Measurements from ENCODE around the gene GRB7.
"Not testable (repeated sequence)": the region's sequence is repeated elsewhere in the genome, so short reads cannot be mapped to it uniquely, and the experiment has no call there.

The GRB7 gene

GRCh38 chr17:39709998-39710964 is 27.5 kb upstream of the GRB7 start:
- 97% methylated on average over 17 to 20 of the region's 20 CpGs for WGBS, 2 experiments (ENCODE audit: insufficient coverage in 2 of 2)
- H3K27ac ChIP-seq (ENCODE audit: low read depth, low read length, severe bottlenecking) = no peak overlapping the region
- peaks cover 68% of the 10 kb centered on the region for H3K36me3 ChIP-seq (ENCODE audit: control insufficient read depth, insufficient read depth, low read length)
- no peak overlapping the region for H3K4me3 ChIP-seq (ENCODE audit: extremely low read depth, insufficient read depth, low read length, poor library complexity, severe bottlenecking)
- no peaks in the 10 kb centered on the region for H3K4me1 ChIP-seq (ENCODE audit: control insufficient read depth, insufficient read depth, low read length, poor library complexity, severe bottlenecking)
- no peaks in the 10 kb centered on the region for H3K9me3 ChIP-seq (ENCODE audit: control insufficient read depth, low read length)

- not testable (repeated sequence) for H3K27ac ChIP-seq (ENCODE audit: low read depth, low read length, severe bottlenecking); H3K4me3 ChIP-seq (ENCODE audit: extremely low read depth, insufficient read depth, low read length, poor library complexity, severe bottlenecking); H3K4me1 ChIP-seq (ENCODE audit: control insufficient read depth, insufficient read depth, low read length, poor library complexity, severe bottlenecking); H3K9me3 ChIP-seq (ENCODE audit: control insufficient read depth, low read length)
- H3K36me3 ChIP-seq (ENCODE audit: control insufficient read depth, insufficient read depth, low read length) = peaks cover 72% of the 10 kb centered on the region
- 90% methylated on average over 11 of the region's 11 CpGs for WGBS, 2 experiments (ENCODE audit: insufficient coverage in 2 of 2)
These were observed 26.7 kb upstream of the GRB7 start for GRCh38 chr17:39711071-39711470.

GRCh38 chr17:39711851-39712250 is 25.9 kb upstream of the GRB7 start:
- Histone ChIP-seq H3K27ac (ENCODE audit: low read depth, low read length, severe bottlenecking) (no peak overlapping the region), H3K36me3 (ENCODE audit: control insufficient read depth, insufficient read depth, low read length) (peaks cover 78% of the 10 kb centered on the region)
- 89 to 98% methylated on average over 8 to 9 of the region's 10 CpGs for WGBS, 2 experiments (ENCODE audit: insufficient coverage in 2 of 2)

GRCh38 chr17:39714234-39714633 is 23.5 kb upstream of the GRB7 start:
- Histone ChIP-seq H3K4me1 (ENCODE audit: control insufficient read depth, insufficient read depth, low read length, poor library complexity, severe bottlenecking) (no peaks in the 10 kb centered on the region), H3K4me3 (ENCODE audit: extremely low read depth, insufficient read depth, low read length, poor library complexity, severe bottlenecking) (no peak overlapping the region), H3K9me3 (ENCODE audit: control insufficient read depth, low read length) (no peaks in the 10 kb centered on the region), H3K27ac (ENCODE audit: low read depth, low read length, severe bottlenecking) (no peak overlapping the region), H3K36me3 (ENCODE audit: control insufficient read depth, insufficient read depth, low read length) (peaks cover 76% of the 10 kb centered on the region)
- WGBS, 2 experiments (ENCODE audit: insufficient coverage in 2 of 2) = 100% methylated on average over 3 of the region's 4 CpGs

More at GRCh38 chr17:39711851-39712250, 25.9 kb upstream of the GRB7 start:
- Histone ChIP-seq H3K9me3 (ENCODE audit: control insufficient read depth, low read length) (no peaks in the 10 kb centered on the region), H3K4me3 (ENCODE audit: extremely low read depth, insufficient read depth, low read length, poor library complexity, severe bottlenecking) (no peak overlapping the region), H3K4me1 (ENCODE audit: control insufficient read depth, insufficient read depth, low read length, poor library complexity, severe bottlenecking) (no peaks in the 10 kb centered on the region)

- H3K4me1 ChIP-seq (ENCODE audit: control insufficient read depth, insufficient read depth, low read length, poor library complexity, severe bottlenecking) = no peaks in the 10 kb centered on the region
- H3K9me3 ChIP-seq (ENCODE audit: control insufficient read depth, low read length) = no peaks in the 10 kb centered on the region
- no peak overlapping the region for H3K4me3 ChIP-seq (ENCODE audit: extremely low read depth, insufficient read depth, low read length, poor library complexity, severe bottlenecking)
- 94% methylated on average over 15 to 18 of the region's 18 CpGs for WGBS, 2 experiments (ENCODE audit: insufficient coverage in 2 of 2)
- no peak overlapping the region for H3K27ac ChIP-seq (ENCODE audit: low read depth, low read length, severe bottlenecking)
- H3K36me3 ChIP-seq (ENCODE audit: control insufficient read depth, insufficient read depth, low read length) = peaks cover 76% of the 10 kb centered on the region
These were observed 22.2 kb upstream of the GRB7 start for GRCh38 chr17:39715375-39716072.

GRCh38 chr17:39716073-39716818 is 21.5 kb upstream of the GRB7 start:
- 95 to 100% methylated on average over 6 to 15 of the region's 15 CpGs for WGBS, 2 experiments (ENCODE audit: insufficient coverage in 2 of 2)
- no peaks in the 10 kb centered on the region for H3K4me1 ChIP-seq (ENCODE audit: control insufficient read depth, insufficient read depth, low read length, poor library complexity, severe bottlenecking)
- no peaks in the 10 kb centered on the region for H3K9me3 ChIP-seq (ENCODE audit: control insufficient read depth, low read length)
- no peak overlapping the region for H3K27ac ChIP-seq (ENCODE audit: low read depth, low read length, severe bottlenecking)
- no peak overlapping the region for H3K4me3 ChIP-seq (ENCODE audit: extremely low read depth, insufficient read depth, low read length, poor library complexity, severe bottlenecking)
- peaks cover 74% of the 10 kb centered on the region for H3K36me3 ChIP-seq (ENCODE audit: control insufficient read depth, insufficient read depth, low read length)

GRCh38 chr17:39716879-39717536 is 20.7 kb upstream of the GRB7 start:
- Histone ChIP-seq H3K27ac (ENCODE audit: low read depth, low read length, severe bottlenecking) (no peak overlapping the region), H3K4me3 (ENCODE audit: extremely low read depth, insufficient read depth, low read length, poor library complexity, severe bottlenecking) (no peak overlapping the region), H3K9me3 (ENCODE audit: control insufficient read depth, low read length) (no peaks in the 10 kb centered on the region), H3K36me3 (ENCODE audit: control insufficient read depth, insufficient read depth, low read length) (peaks cover 70% of the 10 kb centered on the region), H3K4me1 (ENCODE audit: control insufficient read depth, insufficient read depth, low read length, poor library complexity, severe bottlenecking) (no peaks in the 10 kb centered on the region)
- 90 to 92% methylated on average over 8 to 11 of the region's 11 CpGs for WGBS, 2 experiments (ENCODE audit: insufficient coverage in 2 of 2)

GRCh38 chr17:39717660-39718059 is 20.1 kb upstream of the GRB7 start:
- Histone ChIP-seq H3K9me3 (ENCODE audit: control insufficient read depth, low read length) (no peaks in the 10 kb centered on the region), H3K4me1 (ENCODE audit: control insufficient read depth, insufficient read depth, low read length, poor library complexity, severe bottlenecking) (no peaks in the 10 kb centered on the region), H3K27ac (ENCODE audit: low read depth, low read length, severe bottlenecking) (no peak overlapping the region), H3K4me3 (ENCODE audit: extremely low read depth, insufficient read depth, low read length, poor library complexity, severe bottlenecking) (no peak overlapping the region), H3K36me3 (ENCODE audit: control insufficient read depth, insufficient read depth, low read length) (peaks cover 69% of the 10 kb centered on the region)
- 95 to 100% methylated on average over 6 of the region's 6 CpGs for WGBS, 2 experiments (ENCODE audit: insufficient coverage in 2 of 2)

- WGBS, 2 experiments (ENCODE audit: insufficient coverage in 2 of 2) = 78 to 97% methylated on average over 2 to 4 of the region's 7 CpGs
- Histone ChIP-seq H3K4me1 (ENCODE audit: control insufficient read depth, insufficient read depth, low read length, poor library complexity, severe bottlenecking) (no peaks in the 10 kb centered on the region), H3K36me3 (ENCODE audit: control insufficient read depth, insufficient read depth, low read length) (peaks cover 71% of the 10 kb centered on the region), H3K27ac (ENCODE audit: low read depth, low read length, severe bottlenecking) (no peak overlapping the region), H3K4me3 (ENCODE audit: extremely low read depth, insufficient read depth, low read length, poor library complexity, severe bottlenecking) (no peak overlapping the region), H3K9me3 (ENCODE audit: control insufficient read depth, low read length) (no peaks in the 10 kb centered on the region)
These were observed 18.0 kb upstream of the GRB7 start for GRCh38 chr17:39719563-39720355.
